Uterus (tissue), 4 donors: ENCODE data around the gene ATG5. TPM values are rescaled to one million over a fixed set of nuclear protein-coding genes. Genes with fewer than 3 reads are reported as not detected.
"Not testable (repeated sequence)": the region's sequence is repeated elsewhere in the genome, so short reads cannot be mapped to it uniquely, and the experiment has no call there.

Source experiments
- DNase-seq, 2 donors: peaks; one replicate each; pipeline ENCODE4 v3.0.0-alpha.2; 2019 to 2020
- H3K27ac ChIP-seq, 2 donors: fragments of 200-600 bp; sonication (generic); 1 replicate in 1 of 2; 2 replicates in 1 of 2; pipeline ENCODE4 v1.5.1; 2016 to 2018
- H3K27me3 ChIP-seq, 2 donors: fragments of 200-600 bp; sonication (generic); one replicate each; pipeline ENCODE4 v1.5.1; 2018 to 2019; ENCODE audit warnings: control low read depth in 1 of 2
- H3K36me3 ChIP-seq, 2 donors: fragments of 200-600 bp; sonication (generic); one replicate each; pipeline ENCODE4 v1.5.1; 2019; ENCODE audit warnings: control low read depth in 1 of 2
- H3K4me1 ChIP-seq, 2 donors: fragments of 200-600 bp; sonication (generic); one replicate each; pipeline ENCODE4 v1.5.1; 2018 to 2019; ENCODE audit warnings: control low read depth in 1 of 2
- H3K4me3 ChIP-seq, 2 donors: fragments of 200-600 bp; sonication (generic); 1 replicate in 1 of 2; 2 replicates in 1 of 2; pipeline ENCODE4 v1.5.1; 2018 to 2019; ENCODE audit warnings: mild to moderate bottlenecking in 1 of 2
- H3K9me3 ChIP-seq, 2 donors: fragments of 200-600 bp; sonication (generic); one replicate each; pipeline ENCODE4 v1.5.1; 2019; ENCODE audit warnings: control low read depth in 1 of 2
- POLR2A ChIP-seq, 2 donors: fragments of 450-650 bp; IDR thresholded peaks; one replicate each; pipeline ENCODE4 v1.6.1; 2016; ENCODE audit warnings: antibody characterized with exemption in 2 of 2, mild to moderate bottlenecking in 1 of 2, moderate library complexity in 1 of 2
- intact Hi-C: fragments of 100-400 bp; cut with DNase I; formaldehyde crosslinking; loops from one replicate; pipeline ENCODE4 v1.15.1; 2023; ENCODE audit warnings: low total_unique reads
- total RNA-seq, 4 donors: library from RNA; depleted of rRNA in 3 of 4; stranded (reverse); fragments of >200 nt in 3 of 4; gene quantifications; one replicate each; pipeline versions ENCODE4 v1.1.0 to v1.2.4, GENCODE V29; 2014 to 2023
- TF ChIP-seq, protein P1 (sequence below), 4 experiments: fragments of 200-600 bp in 2 of 4; fragments of 450-650 bp in 2 of 4; sonication (generic) in 2 of 4; IDR thresholded peaks; one replicate each; pipeline ENCODE4 v1.5.1; 2016 to 2019; ENCODE audit warnings: antibody characterized with exemption in 4 of 4, mild to moderate bottlenecking in 2 of 4, moderate library complexity in 1 of 4
- donor health status: DM: yes; HTN: yes; CAD: no.

ATG5 gene
- total RNA-seq, 4 donors from 2014 or later = 40.0 to 87.9 (median 63.3) TPM

GRCh38 chr6:106241498-106241897, 84.1 kb downstream of the ATG5 start:
- no peaks in the 10 kb centered on the region for H3K27me3 ChIP-seq
- no peak for DNase-seq
- intact Hi-C loops = no loop called here
- no peaks in the 10 kb centered on the region for H3K9me3 ChIP-seq
- no peak overlapping the region for H3K27ac ChIP-seq
- no peak overlapping the region for H3K4me3 ChIP-seq
- TF ChIP-seq POLR2A (IDR thresholded peaks at IDR 0.05) = no peak
- TF ChIP-seq, protein P1, sequence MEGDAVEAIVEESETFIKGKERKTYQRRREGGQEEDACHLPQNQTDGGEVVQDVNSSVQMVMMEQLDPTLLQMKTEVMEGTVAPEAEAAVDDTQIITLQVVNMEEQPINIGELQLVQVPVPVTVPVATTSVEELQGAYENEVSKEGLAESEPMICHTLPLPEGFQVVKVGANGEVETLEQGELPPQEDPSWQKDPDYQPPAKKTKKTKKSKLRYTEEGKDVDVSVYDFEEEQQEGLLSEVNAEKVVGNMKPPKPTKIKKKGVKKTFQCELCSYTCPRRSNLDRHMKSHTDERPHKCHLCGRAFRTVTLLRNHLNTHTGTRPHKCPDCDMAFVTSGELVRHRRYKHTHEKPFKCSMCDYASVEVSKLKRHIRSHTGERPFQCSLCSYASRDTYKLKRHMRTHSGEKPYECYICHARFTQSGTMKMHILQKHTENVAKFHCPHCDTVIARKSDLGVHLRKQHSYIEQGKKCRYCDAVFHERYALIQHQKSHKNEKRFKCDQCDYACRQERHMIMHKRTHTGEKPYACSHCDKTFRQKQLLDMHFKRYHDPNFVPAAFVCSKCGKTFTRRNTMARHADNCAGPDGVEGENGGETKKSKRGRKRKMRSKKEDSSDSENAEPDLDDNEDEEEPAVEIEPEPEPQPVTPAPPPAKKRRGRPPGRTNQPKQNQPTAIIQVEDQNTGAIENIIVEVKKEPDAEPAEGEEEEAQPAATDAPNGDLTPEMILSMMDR (IDR thresholded peaks at IDR 0.05) = no peak
- H3K36me3 ChIP-seq = no peaks in the 10 kb centered on the region
- no peaks in the 10 kb centered on the region for H3K4me1 ChIP-seq

GRCh38 chr6:106237286-106237685, 88.3 kb downstream of the ATG5 start:
- no peaks in the 10 kb centered on the region for H3K4me1 ChIP-seq
- intact Hi-C loops = no loop called here
- no peak overlapping the region for H3K27ac ChIP-seq
- H3K27me3 ChIP-seq = no peaks in the 10 kb centered on the region
- H3K9me3 ChIP-seq = no peaks in the 10 kb centered on the region
- TF ChIP-seq, protein P1 (IDR thresholded peaks at IDR 0.05) = no peak
- TF ChIP-seq POLR2A (IDR thresholded peaks at IDR 0.05) = no peak
- DNase-seq = no peak
- no peaks in the 10 kb centered on the region for H3K36me3 ChIP-seq
- no peak overlapping the region for H3K4me3 ChIP-seq

DNA sequence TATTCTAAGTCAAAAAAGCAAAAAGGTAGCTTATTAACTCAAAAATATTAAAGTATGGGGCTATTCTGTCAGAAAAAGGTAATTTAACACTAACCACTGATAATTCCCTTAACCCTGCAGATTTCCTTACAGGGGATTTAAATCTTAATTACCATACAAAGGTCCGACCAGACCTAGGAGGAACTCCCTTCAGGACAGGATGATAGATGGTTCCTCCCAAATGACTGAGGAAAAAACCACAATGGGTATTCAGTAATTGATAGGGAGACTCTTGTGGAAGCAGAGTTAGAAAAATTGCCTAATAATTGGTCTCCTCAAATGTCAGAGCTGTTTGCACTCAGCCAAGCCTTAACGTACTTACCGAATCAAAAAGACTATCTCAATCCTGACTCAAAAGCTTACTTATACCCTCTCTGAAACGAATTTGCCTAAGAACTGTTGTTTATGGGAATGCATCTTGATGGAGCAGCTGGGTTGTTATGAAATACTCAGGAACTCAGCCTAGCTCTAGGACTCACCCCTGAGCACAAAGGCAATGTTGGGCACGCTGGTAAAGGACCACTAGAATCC, 95.6 kb downstream of the ATG5 start:
- DNase-seq, intact Hi-C loops, H3K27ac ChIP-seq, H3K36me3 ChIP-seq, H3K27me3 ChIP-seq, H3K4me3 ChIP-seq, H3K9me3 ChIP-seq, H3K4me1 ChIP-seq: not testable (repeated sequence)

DNA sequence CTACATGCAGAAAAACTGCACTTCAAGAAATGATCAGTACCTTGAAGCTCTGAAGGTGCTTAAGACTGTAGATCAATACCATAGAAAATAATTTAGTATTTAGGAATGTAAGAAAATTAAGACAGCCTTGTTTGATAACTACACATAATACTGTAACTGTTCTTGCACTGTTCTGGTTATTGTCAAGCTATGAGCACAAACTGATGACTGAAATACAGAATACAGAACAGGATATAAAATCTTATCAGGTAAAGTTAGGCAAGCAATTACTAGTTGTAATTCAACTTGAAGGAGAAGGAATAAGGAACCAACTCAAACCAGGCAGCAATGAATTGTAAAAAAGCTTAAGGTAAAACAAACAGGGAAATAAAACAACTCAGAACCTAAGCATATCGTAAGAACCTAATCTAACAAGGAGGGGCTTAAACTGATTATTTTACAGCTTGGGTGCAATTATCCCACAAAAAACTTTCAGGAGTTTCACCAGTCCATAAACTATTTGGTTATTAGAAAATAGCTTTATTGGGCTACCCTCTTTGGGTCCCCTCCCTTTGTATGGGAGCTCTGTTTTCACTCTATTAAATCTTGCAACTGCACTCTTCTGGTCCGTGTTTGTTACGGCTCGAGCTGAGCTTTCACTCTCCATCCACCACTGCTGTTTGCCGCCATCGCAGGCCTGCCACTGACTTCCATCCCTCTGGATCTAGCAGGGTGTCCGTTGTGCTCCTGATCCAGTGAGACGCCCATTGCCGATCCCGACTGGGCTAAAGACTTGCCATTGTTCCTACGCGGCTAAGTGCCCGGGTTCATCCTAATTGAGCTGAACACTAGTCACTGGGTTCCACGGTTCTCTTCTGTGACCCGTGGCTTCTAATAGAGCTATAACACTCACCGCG, 97.7 kb downstream of the ATG5 start:
- no peak for TF ChIP-seq POLR2A (IDR thresholded peaks at IDR 0.05)
- TF ChIP-seq, protein P1 (IDR thresholded peaks at IDR 0.05) = no peak
- intact Hi-C loops = no loop called here
- H3K4me3 ChIP-seq = no peak overlapping the region
- H3K27me3 ChIP-seq = no peaks in the 10 kb centered on the region
- H3K9me3 ChIP-seq = no peaks in the 10 kb centered on the region
- no peaks in the 10 kb centered on the region for H3K36me3 ChIP-seq
- peaks cover 0 to 4% of the 10 kb centered on the region in 2 donors for H3K4me1 ChIP-seq
- DNase-seq = no peak
- no peak overlapping the region for H3K27ac ChIP-seq

DNA sequence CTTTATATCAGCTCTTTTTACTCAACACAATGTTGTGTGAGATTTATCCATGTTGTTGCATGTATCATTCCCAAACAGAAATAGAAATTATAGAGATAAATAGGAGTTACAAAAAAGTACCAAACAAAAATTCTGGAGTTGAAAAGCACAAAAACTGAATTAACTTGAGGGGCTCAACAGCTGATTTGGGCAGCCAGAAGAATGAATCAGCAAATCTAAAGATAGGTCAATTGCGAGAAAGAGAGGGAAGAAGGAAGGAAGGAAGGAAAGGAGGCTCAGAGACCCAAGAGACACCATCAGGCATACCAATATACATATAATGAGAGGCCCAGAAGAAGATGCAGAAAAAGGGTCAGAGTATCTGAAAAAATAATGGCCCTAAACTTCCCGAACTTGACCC, 98.9 kb downstream of the ATG5 start:
- intact Hi-C loops = no loop called here
- DNase-seq = no peak
- Histone ChIP-seq H3K4me1 (peaks cover 0 to 4% of the 10 kb centered on the region in 2 donors), H3K4me3 (no peak overlapping the region), H3K36me3 (no peaks in the 10 kb centered on the region), H3K9me3 (no peaks in the 10 kb centered on the region), H3K27ac (no peak overlapping the region), H3K27me3 (no peaks in the 10 kb centered on the region)
- TF ChIP-seq POLR2A (IDR thresholded peaks at IDR 0.05) = no peak
- TF ChIP-seq, protein P1 (IDR thresholded peaks at IDR 0.05) = no peak
